Non-pigmented ciliary epithelial cell (primary cell): ENCODE data around the gene SGMS1.
A peak's percentile ranks its signal among the peaks of the same experiment; 100 is the strongest.
"Not testable (repeated sequence)": the region's sequence is repeated elsewhere in the genome, so short reads cannot be mapped to it uniquely, and the experiment has no call there.

Experiments
- DNase-seq: peaks from one replicate; pipeline ENCODE4 v3.0.0-alpha.2; 2010; ENCODE audit warnings: low read depth

Gene SGMS1

GRCh38 chr10:50556237-50557120 is 67.3 kb downstream of the SGMS1 start:
- DNase-seq, result no peak

GRCh38 chr10:50554995-50555568 is 68.7 kb downstream of the SGMS1 start:
- DNase-seq, result no peak

GRCh38 chr10:50554376-50554994 is 69.3 kb downstream of the SGMS1 start:
- DNase-seq, result no peak

GRCh38 chr10:50552771-50553535 is 70.8 kb downstream of the SGMS1 start:
- DNase-seq, result no peak

GRCh38 chr10:50552308-50552707 is 71.4 kb downstream of the SGMS1 start:
- peak; percentile 83 for DNase-seq

- no peak for DNase-seq
Measured at GRCh38 chr10:50551894-50552293, 71.9 kb downstream of the SGMS1 start.

- no peak for DNase-seq
Measured at GRCh38 chr10:50550291-50550839, 73.4 kb downstream of the SGMS1 start.

- not testable (repeated sequence) for DNase-seq
Measured at GRCh38 chr10:50549186-50549585, 74.6 kb downstream of the SGMS1 start.

- DNase-seq, result not testable (repeated sequence)
Measured at GRCh38 chr10:50548481-50548880, 75.3 kb downstream of the SGMS1 start.

GRCh38 chr10:50546287-50546686 is 77.5 kb downstream of the SGMS1 start:
- not testable (repeated sequence) for DNase-seq

GRCh38 chr10:50545846-50546245 is 77.9 kb downstream of the SGMS1 start:
- DNase-seq, result no peak

- DNase-seq, result no peak
Measured at GRCh38 chr10:50544857-50545429, 78.8 kb downstream of the SGMS1 start.

- DNase-seq, result no peak
Measured at GRCh38 chr10:50544095-50544856, 79.5 kb downstream of the SGMS1 start.

GRCh38 chr10:50542871-50543270 is 80.9 kb downstream of the SGMS1 start:
- no peak for DNase-seq

- no peak for DNase-seq
Measured at GRCh38 chr10:50541921-50542320, 81.8 kb downstream of the SGMS1 start.

- DNase-seq, result no peak
Measured at GRCh38 chr10:50541317-50541716, 82.4 kb downstream of the SGMS1 start.

- DNase-seq, result no peak
Measured at GRCh38 chr10:50540826-50541122, 83.0 kb downstream of the SGMS1 start.

GRCh38 chr10:50540069-50540825 is 83.5 kb downstream of the SGMS1 start:
- DNase-seq, result no peak

GRCh38 chr10:50538555-50539398 is 85.0 kb downstream of the SGMS1 start:
- no peak for DNase-seq
